ENCODE measurements around the gene SGIP1. TPM values are rescaled to one million over a fixed set of nuclear protein-coding genes. Genes with fewer than 3 reads are reported as not detected.

SGIP1 gene
- total and polyA plus RNA-seq, 2 experiments from 2014 or later = 2.4 to 6.1 TPM

GRCh38 chr1:66563941-66564630 lies 30.1 kb downstream of the SGIP1 start:
- Histone ChIP-seq H3K4me1 (ENCODE audit: insufficient read depth) (peaks cover 12% of the 10 kb centered on the region), H3F3A (replicated peaks; ENCODE audit: low read depth) (no peaks in the 10 kb centered on the region), H3K9me2 (ENCODE audit: insufficient read depth) (no peaks in the 10 kb centered on the region), H4K20me1 (replicated peaks; ENCODE audit: insufficient read depth) (no peaks in the 10 kb centered on the region), H3K27me3 (ENCODE audit: insufficient read depth) (no peaks in the 10 kb centered on the region), H3K36me3 (ENCODE audit: insufficient read depth) (no peaks in the 10 kb centered on the region), H2AFZ (no peak overlapping the region), H3K27ac (ENCODE audit: low read depth) (no peak overlapping the region; the same call in 1 of the 2 replicates), H3K4me2 (no peak overlapping the region), H3K79me2 (replicated peaks; ENCODE audit: insufficient read depth) (no peaks in the 10 kb centered on the region), H3K4me3 (no peak overlapping the region)
- no peaks in the 10 kb centered on the region; the same call in 2 of the 3 replicates for H3K9me3 Mint-ChIP-seq
- H3K4me1 Mint-ChIP-seq = peaks cover 20% of the 10 kb centered on the region
- H3K36me3 Mint-ChIP-seq (ENCODE audit: low read depth) = no peaks in the 10 kb centered on the region
- no peak for DNase-seq (ENCODE audit: low spot score)
- H3K27me3 Mint-ChIP-seq (ENCODE audit: insufficient read depth, low read depth, poor library complexity) = no peaks in the 10 kb centered on the region
- TF ChIP-seq REST (IDR thresholded peaks at IDR 0.05; ENCODE audit: unreplicated experiment) (no peak), ZNF114 (CRISPR knock-in tag; IDR thresholded peaks at IDR 0.05) (no peak), NANOG (IDR thresholded peaks at IDR 0.05; ENCODE audit: borderline replicate concordance) (no peak), CREB1 (CRISPR knock-in tag; IDR thresholded peaks at IDR 0.05; ENCODE audit: low read depth) (no peak), JUNB (IDR thresholded peaks at IDR 0.05; ENCODE audit: unreplicated experiment) (no peak), POLR2AphosphoS5 (IDR thresholded peaks at IDR 0.05; ENCODE audit: low read depth) (no peak), CTCF (conservative IDR thresholded peaks at IDR 0.05; ENCODE audit: low read depth in 2 of 2) (no peak), STAT1 (IDR thresholded peaks at IDR 0.05; ENCODE audit: unreplicated experiment) (no peak), ZNF462 (CRISPR knock-in tag; IDR thresholded peaks at IDR 0.05) (no peak), ZNF331 (CRISPR knock-in tag; IDR thresholded peaks at IDR 0.05; ENCODE audit: low read depth) (no peak), EZH2 (IDR thresholded peaks at IDR 0.05; ENCODE audit: low read depth, unreplicated experiment) (no peak), EZH2phosphoT487 (IDR thresholded peaks at IDR 0.05; ENCODE audit: unreplicated experiment) (no peak), ETS1 (IDR thresholded peaks at IDR 0.05) (no peak)
- no peak overlapping the region for H3K4me3 Mint-ChIP-seq
- ATAC-seq = no peak
- H3K27ac Mint-ChIP-seq = peak overlapping the region; percentile 35; the same call in 1 of the 2 replicates

Measured in GM23338 (cell line).